SK-N-SH treated with all-trans-retinoic acid at 6 μM for 48 hours (cell line): ENCODE results near the gene SLC10A3.

ENCODE experiments used
- ARNTL ChIP-seq: fragments of 450-650 bp; formaldehyde crosslinking; IDR thresholded peaks from 2 replicates; pipeline ENCODE4 v1.5.0; 2020; ENCODE audit warnings: low read depth, mild to moderate bottlenecking, moderate library complexity, borderline replicate concordance
- BACH2 ChIP-seq: fragments of 250-450 bp; sonication (Bioruptor Pico); IDR thresholded peaks from 2 replicates; pipeline ENCODE4 v1.9.0; 2021; ENCODE audit warnings: mild to moderate bottlenecking, borderline replicate concordance
- ESRRG ChIP-seq: fragments of 250-450 bp; sonication (Bioruptor Pico); IDR thresholded peaks from 2 replicates; pipeline ENCODE4 v1.6.1; 2021; ENCODE audit warnings: mild to moderate bottlenecking
- ISL1 ChIP-seq: fragments of 250-450 bp; sonication (Bioruptor Pico); IDR thresholded peaks from 2 replicates; pipeline ENCODE4 v2.1.2; 2022; ENCODE audit warnings: mild to moderate bottlenecking, moderate library complexity
- OSR1 ChIP-seq: fragments of 250-450 bp; sonication (Bioruptor Pico); IDR thresholded peaks from 2 replicates; pipeline ENCODE4 v1.8.0; 2022; ENCODE audit warnings: moderate library complexity, mild to moderate bottlenecking, inconsistent platforms
- RARB ChIP-seq: fragments of 250-450 bp; sonication (Bioruptor Pico); IDR thresholded peaks from 2 replicates; pipeline ENCODE4 v1.8.0; 2021; ENCODE audit warnings: mild to moderate bottlenecking, moderate library complexity
- ZFP3 ChIP-seq: fragments of 250-450 bp; sonication (Bioruptor Pico); IDR thresholded peaks from 2 replicates; pipeline ENCODE4 v1.5.0; 2020; ENCODE audit warnings: mild to moderate bottlenecking, moderate library complexity
- ZFP30 ChIP-seq: fragments of 450-650 bp; formaldehyde crosslinking; IDR thresholded peaks from 2 replicates; pipeline ENCODE4 v1.5.0; 2022; ENCODE audit warnings: mild to moderate bottlenecking, moderate library complexity
- ZNF565 ChIP-seq: fragments of 450-650 bp; formaldehyde crosslinking; conservative IDR thresholded peaks from 2 replicates; pipeline ENCODE4 v1.5.0; 2020; ENCODE audit warnings: low read depth, mild to moderate bottlenecking, moderate library complexity
- TF ChIP-seq, protein P1 (sequence below): fragments of 250-450 bp; sonication (Bioruptor Pico); IDR thresholded peaks from 2 replicates; pipeline ENCODE4 v1.8.0; 2020; ENCODE audit warnings: mild to moderate bottlenecking, moderate library complexity, borderline replicate concordance
- TF ChIP-seq, protein P2 (sequence below): fragments of 250-450 bp; sonication (Bioruptor Pico); IDR thresholded peaks from 2 replicates; pipeline ENCODE4 v1.5.1; 2021; ENCODE audit warnings: mild to moderate bottlenecking, moderate library complexity
- TF ChIP-seq, protein P3 (sequence below): fragments of 250-450 bp; sonication (Bioruptor Pico); IDR thresholded peaks from 2 replicates; pipeline ENCODE4 v1.5.0; 2020; ENCODE audit warnings: mild to moderate bottlenecking, moderate library complexity
- TF ChIP-seq, protein P4 (sequence below): fragments of 250-450 bp; sonication (Bioruptor Pico); IDR thresholded peaks from 2 replicates; pipeline ENCODE4 v1.8.0; 2021; ENCODE audit warnings: low read depth, mild to moderate bottlenecking, moderate library complexity, borderline replicate concordance

DNA sequence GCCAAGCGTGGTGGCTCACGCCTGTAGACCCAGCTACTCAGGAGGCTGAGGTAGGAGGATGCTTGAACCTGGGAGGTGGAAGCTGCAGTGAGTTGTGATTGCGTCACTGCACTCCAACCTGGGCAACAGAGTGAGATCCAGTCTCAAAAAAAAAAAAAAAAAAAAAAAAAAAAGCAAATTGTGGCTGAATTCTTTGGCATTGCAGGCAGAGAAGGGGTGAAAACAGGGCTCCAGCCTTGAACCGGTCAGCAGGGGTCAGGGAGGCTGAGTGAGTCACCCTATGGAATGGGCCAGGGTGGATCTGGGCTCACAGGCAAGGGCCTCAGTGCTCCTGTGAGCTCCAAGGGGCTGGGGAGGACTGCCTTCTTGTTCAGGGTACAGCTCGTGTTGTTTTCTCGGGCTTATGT is 38.8 kb upstream of the SLC10A3 start:
- TF ChIP-seq, protein P1, sequence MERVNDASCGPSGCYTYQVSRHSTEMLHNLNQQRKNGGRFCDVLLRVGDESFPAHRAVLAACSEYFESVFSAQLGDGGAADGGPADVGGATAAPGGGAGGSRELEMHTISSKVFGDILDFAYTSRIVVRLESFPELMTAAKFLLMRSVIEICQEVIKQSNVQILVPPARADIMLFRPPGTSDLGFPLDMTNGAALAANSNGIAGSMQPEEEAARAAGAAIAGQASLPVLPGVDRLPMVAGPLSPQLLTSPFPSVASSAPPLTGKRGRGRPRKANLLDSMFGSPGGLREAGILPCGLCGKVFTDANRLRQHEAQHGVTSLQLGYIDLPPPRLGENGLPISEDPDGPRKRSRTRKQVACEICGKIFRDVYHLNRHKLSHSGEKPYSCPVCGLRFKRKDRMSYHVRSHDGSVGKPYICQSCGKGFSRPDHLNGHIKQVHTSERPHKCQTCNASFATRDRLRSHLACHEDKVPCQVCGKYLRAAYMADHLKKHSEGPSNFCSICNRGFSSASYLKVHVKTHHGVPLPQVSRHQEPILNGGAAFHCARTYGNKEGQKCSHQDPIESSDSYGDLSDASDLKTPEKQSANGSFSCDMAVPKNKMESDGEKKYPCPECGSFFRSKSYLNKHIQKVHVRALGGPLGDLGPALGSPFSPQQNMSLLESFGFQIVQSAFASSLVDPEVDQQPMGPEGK (CRISPR knock-in tag): no peak
- TF ChIP-seq, protein P2, sequence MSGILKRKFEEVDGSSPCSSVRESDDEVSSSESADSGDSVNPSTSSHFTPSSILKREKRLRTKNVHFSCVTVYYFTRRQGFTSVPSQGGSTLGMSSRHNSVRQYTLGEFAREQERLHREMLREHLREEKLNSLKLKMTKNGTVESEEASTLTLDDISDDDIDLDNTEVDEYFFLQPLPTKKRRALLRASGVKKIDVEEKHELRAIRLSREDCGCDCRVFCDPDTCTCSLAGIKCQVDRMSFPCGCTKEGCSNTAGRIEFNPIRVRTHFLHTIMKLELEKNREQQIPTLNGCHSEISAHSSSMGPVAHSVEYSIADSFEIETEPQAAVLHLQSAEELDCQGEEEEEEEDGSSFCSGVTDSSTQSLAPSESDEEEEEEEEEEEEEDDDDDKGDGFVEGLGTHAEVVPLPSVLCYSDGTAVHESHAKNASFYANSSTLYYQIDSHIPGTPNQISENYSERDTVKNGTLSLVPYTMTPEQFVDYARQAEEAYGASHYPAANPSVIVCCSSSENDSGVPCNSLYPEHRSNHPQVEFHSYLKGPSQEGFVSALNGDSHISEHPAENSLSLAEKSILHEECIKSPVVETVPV (CRISPR knock-in tag): no peak
- TF ChIP-seq, protein P3, sequence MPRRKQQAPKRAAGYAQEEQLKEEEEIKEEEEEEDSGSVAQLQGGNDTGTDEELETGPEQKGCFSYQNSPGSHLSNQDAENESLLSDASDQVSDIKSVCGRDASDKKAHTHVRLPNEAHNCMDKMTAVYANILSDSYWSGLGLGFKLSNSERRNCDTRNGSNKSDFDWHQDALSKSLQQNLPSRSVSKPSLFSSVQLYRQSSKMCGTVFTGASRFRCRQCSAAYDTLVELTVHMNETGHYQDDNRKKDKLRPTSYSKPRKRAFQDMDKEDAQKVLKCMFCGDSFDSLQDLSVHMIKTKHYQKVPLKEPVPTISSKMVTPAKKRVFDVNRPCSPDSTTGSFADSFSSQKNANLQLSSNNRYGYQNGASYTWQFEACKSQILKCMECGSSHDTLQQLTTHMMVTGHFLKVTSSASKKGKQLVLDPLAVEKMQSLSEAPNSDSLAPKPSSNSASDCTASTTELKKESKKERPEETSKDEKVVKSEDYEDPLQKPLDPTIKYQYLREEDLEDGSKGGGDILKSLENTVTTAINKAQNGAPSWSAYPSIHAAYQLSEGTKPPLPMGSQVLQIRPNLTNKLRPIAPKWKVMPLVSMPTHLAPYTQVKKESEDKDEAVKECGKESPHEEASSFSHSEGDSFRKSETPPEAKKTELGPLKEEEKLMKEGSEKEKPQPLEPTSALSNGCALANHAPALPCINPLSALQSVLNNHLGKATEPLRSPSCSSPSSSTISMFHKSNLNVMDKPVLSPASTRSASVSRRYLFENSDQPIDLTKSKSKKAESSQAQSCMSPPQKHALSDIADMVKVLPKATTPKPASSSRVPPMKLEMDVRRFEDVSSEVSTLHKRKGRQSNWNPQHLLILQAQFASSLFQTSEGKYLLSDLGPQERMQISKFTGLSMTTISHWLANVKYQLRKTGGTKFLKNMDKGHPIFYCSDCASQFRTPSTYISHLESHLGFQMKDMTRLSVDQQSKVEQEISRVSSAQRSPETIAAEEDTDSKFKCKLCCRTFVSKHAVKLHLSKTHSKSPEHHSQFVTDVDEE (CRISPR knock-in tag): no peak
- TF ChIP-seq BACH2: no peak
- TF ChIP-seq ARNTL (CRISPR knock-in tag): no peak
- TF ChIP-seq ISL1 (CRISPR knock-in tag): no peak
- no peak for TF ChIP-seq RARB (CRISPR knock-in tag)
- no peak for TF ChIP-seq OSR1 (CRISPR knock-in tag)
- TF ChIP-seq, protein P4, sequence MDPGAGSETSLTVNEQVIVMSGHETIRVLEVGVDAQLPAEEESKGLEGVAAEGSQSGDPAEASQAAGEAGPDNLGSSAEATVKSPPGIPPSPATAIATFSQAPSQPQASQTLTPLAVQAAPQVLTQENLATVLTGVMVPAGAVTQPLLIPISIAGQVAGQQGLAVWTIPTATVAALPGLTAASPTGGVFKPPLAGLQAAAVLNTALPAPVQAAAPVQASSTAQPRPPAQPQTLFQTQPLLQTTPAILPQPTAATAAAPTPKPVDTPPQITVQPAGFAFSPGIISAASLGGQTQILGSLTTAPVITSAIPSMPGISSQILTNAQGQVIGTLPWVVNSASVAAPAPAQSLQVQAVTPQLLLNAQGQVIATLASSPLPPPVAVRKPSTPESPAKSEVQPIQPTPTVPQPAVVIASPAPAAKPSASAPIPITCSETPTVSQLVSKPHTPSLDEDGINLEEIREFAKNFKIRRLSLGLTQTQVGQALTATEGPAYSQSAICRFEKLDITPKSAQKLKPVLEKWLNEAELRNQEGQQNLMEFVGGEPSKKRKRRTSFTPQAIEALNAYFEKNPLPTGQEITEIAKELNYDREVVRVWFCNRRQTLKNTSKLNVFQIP (CRISPR knock-in tag): no peak
- TF ChIP-seq ZFP30: no peak
- no peak for TF ChIP-seq ESRRG
- TF ChIP-seq ZNF565 (CRISPR knock-in tag): no peak
- TF ChIP-seq ZFP3 (CRISPR knock-in tag): no peak
